Activated CD4-positive, alpha-beta T cell treated with anti-CD3 and anti-CD28 coated beads for 24 hours (primary cell): ENCODE measurements around the gene NME3.
"Not testable (repeated sequence)": the region's sequence is repeated elsewhere in the genome, so short reads cannot be mapped to it uniquely, and the experiment has no call there.

Source experiments
- DNase-seq, 2 donors: peaks; one replicate each; pipeline ENCODE4 v3.0.0-alpha.2; 2020; ENCODE audit warnings: low read depth in 2 of 2

NME3 gene

GRCh38 chr16:1749152-1750117 lies 21.9 kb downstream of the NME3 start:
- no peak for DNase-seq

DNA sequence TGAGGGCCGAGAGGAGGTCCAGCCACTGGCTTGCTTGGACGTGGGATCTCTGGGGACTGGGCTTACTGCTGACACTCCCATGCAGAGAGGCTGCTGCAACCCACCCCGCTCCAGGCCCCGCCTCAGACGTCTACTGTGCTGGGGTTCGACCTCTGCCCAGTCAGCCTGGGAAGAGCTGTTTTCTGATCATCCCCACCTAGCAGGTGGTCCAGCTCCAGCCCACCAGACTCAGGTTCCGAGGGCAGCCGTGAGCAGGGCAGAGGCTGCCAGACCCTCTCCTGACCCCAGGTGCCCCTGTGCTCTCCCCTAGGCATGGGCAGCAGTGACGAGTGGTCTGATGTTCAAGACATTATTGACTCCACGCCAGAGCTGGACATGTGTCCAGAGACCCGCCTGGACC lies 23.4 kb downstream of the NME3 start:
- DNase-seq: no peak

- no peak for DNase-seq
These were observed 24.6 kb downstream of the NME3 start for GRCh38 chr16:1746693-1747195.

GRCh38 chr16:1745900-1746692 lies 25.2 kb downstream of the NME3 start:
- DNase-seq: no peak

- no peak for DNase-seq
These were observed 26.0 kb downstream of the NME3 start for GRCh38 chr16:1745181-1745899.

DNA sequence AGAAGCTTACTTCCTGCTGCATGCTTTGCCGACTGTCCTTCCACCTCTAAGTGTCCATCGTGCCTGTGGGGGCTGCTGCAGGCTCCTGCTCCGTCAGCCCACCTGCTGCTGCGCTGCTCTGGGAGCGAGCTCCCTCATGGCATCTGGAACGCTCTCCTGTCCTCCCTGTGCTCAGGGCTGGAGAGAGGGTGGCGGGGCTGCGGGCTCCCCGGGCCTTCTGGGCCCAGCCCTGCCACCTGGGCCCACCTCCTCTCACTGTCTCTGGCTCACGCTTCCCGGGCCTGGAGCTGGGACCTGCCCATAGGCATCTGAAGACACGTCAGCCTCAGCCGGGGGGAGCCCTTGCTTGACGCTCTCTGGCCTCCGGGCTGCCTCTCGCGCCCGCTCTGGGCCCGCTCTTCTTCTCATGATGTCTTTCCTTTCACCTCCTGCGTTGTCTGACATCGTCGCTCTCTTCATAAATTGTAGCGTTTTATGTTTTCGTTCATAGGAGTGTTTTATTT lies 27.0 kb downstream of the NME3 start:
- DNase-seq: no peak

GRCh38 chr16:1743376-1744337 lies 27.7 kb downstream of the NME3 start:
- DNase-seq: no peak

GRCh38 chr16:1741553-1742165 lies 29.7 kb downstream of the NME3 start:
- no peak for DNase-seq

DNA sequence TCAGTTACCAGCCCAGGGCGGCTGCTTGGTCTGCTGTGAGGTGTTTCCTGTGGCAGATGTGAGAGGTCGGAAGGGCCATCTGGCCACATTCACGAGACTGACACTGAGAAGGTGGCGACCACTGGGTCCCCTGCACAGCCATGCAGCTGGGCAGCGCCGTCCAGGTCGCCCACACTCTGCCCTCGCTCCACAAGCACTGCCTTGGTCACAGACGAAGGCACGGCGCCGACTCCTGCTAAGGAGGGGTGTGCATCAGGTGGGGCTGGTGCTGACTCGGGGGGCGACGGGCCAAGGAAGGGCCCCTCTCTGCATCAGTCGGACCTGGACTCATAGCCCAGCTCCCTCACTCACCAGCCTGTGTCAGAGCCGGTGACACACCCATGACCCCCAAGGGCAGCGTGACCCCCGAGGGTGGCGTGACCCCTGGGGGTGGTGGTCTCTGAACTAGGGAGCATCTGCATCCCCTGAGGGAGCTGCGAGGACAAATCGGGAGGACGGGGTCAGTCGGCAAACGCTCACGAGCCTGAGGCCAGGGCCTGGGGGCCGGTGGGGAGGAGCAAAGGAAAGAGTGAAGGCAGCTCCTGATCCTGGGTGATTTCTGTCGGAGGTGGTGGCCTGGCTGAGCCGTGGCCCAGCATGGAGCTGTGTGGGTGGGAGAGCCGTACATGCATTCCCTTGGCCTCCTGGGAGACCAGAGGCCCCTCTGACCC lies 30.4 kb downstream of the NME3 start:
- no peak for DNase-seq

- no peak for DNase-seq
These were observed 31.1 kb downstream of the NME3 start for GRCh38 chr16:1740234-1740633.

DNA sequence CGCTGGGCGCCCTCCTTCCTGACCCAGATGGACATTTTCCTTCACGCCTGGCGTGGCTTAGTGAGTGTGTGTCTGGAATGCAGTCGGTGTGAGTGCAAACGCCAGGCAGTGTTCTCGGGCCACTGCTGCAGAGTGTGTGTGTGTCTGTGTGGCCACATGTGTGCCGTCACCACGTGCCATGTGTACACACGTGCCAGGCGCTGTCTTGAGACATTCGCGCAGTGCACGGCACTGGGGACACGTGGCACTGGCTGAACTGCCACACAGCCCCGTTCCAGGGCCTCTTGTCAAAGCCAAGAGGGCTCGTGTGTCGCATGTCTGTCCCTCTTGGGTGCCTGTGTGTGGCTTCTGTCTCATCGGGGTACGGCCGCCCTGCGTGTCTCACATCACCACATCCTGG lies 36.5 kb downstream of the NME3 start:
- no peak for DNase-seq

GRCh38 chr16:1734123-1734522 lies 37.2 kb downstream of the NME3 start:
- DNase-seq: no peak

- not testable (repeated sequence) for DNase-seq
These were observed 38.8 kb downstream of the NME3 start for GRCh38 chr16:1732551-1732987.

GRCh38 chr16:1732071-1732470 lies 39.3 kb downstream of the NME3 start:
- no peak for DNase-seq

- DNase-seq: no peak
These were observed 39.7 kb downstream of the NME3 start for GRCh38 chr16:1731603-1732002.

- no peak for DNase-seq
These were observed 40.3 kb downstream of the NME3 start for GRCh38 chr16:1731073-1731472.

- no peak for DNase-seq
These were observed 41.9 kb downstream of the NME3 start for GRCh38 chr16:1729445-1729844.

GRCh38 chr16:1729026-1729425 lies 42.3 kb downstream of the NME3 start:
- no peak for DNase-seq
